Tibial nerve (tissue), 4 donors: ENCODE measurements around the gene ST6GALNAC1. TPM values are rescaled to one million over a fixed set of nuclear protein-coding genes. Genes with fewer than 3 reads are reported as not detected.
"Not testable (repeated sequence)": the region's sequence is repeated elsewhere in the genome, so short reads cannot be mapped to it uniquely, and the experiment has no call there.

Experiments used
- DNase-seq, 2 donors: peaks; one replicate each; pipeline ENCODE4 v3.0.0-alpha.2; 2019; ENCODE audit warnings: low spot score in 2 of 2
- H3K27ac ChIP-seq, 4 donors: fragments of 200-600 bp; sonication (generic) in 3 of 4; one replicate each; pipeline ENCODE4 v1.5.1; 2017 to 2019; ENCODE audit warnings: mild to moderate bottlenecking in 1 of 4
- H3K27me3 ChIP-seq, 2 donors: fragments of 200-600 bp; sonication (generic) in 1 of 2; one replicate each; pipeline versions ENCODE4 v1.5.1 to v1.6.0; 2017 to 2019
- H3K36me3 ChIP-seq, 3 donors: fragments of 200-600 bp; sonication (generic); one replicate each; pipeline ENCODE4 v1.5.1; 2018 to 2019
- H3K4me1 ChIP-seq, 4 donors: fragments of 200-600 bp; sonication (generic) in 3 of 4; one replicate each; pipeline ENCODE4 v1.5.1; 2017 to 2019
- H3K4me3 ChIP-seq, 4 donors: fragments of 200-600 bp; sonication (generic) in 3 of 4; one replicate each; pipeline ENCODE4 v1.5.1; 2017 to 2019; ENCODE audit warnings: mild to moderate bottlenecking in 1 of 4, moderate library complexity in 1 of 4
- H3K9me3 ChIP-seq, 4 donors: fragments of 200-600 bp; sonication (generic) in 3 of 4; one replicate each; pipeline ENCODE4 v1.5.1; 2017 to 2019
- EP300 ChIP-seq, 2 donors: sonication (generic); formaldehyde crosslinking; IDR thresholded peaks; one replicate each; pipeline ENCODE4 v1.6.1; 2017; ENCODE audit warnings: antibody characterized with exemption in 2 of 2, mild to moderate bottlenecking in 1 of 2
- POLR2A ChIP-seq, 2 donors: fragments of 450-650 bp; IDR thresholded peaks; one replicate each; pipeline ENCODE4 v1.6.1; 2017; ENCODE audit warnings: antibody characterized with exemption in 2 of 2, mild to moderate bottlenecking in 2 of 2, moderate library complexity in 2 of 2
- WGBS, 2 donors: methylation state at CpG; one replicate each; pipeline ENCODE4 v1.1.5; 2018; 5-methylcytosine and 5-hydroxymethylcytosine counted together
- total RNA-seq, 4 donors: library from RNA; depleted of rRNA; stranded (reverse); fragments of >200 nt; gene quantifications; one replicate each; pipeline ENCODE4 v1.1.0, GENCODE V29; 2016
- TF ChIP-seq, protein P1 (sequence below), 5 experiments: fragments of 200-600 bp in 3 of 5; fragments of 450-650 bp in 2 of 5; sonication (generic) in 3 of 5; IDR thresholded peaks; one replicate each; pipeline ENCODE4 v1.5.1; 2016 to 2019; ENCODE audit warnings: antibody characterized with exemption in 5 of 5, mild to moderate bottlenecking in 3 of 5, moderate library complexity in 2 of 5

Gene ST6GALNAC1
- total RNA-seq, 4 donors from 2014 or later, result 2.4 to 13.8 (median 7.4) TPM

DNA sequence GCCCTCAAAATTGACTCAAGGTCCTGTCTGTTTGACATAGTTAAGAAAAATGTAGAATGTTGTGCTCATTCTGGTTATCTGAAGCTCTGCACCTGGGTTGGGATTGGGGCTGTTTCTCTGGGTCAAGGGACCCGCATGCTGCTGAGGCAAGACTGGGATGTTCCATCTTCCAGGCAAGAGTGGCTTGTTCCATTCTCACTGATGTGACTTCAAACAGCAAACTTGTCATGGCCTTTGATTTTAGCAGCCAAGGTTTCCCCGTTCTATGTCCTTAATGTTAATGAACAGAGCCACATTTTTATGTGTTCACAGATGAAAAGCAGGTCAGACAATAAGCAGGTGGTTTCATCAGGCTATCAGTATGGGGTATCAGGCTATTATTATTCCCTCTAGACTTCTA is 25.7 kb downstream of the ST6GALNAC1 start:
- Histone ChIP-seq H3K36me3 (peaks cover 0 to 5% (median 0%) of the 10 kb centered on the region in 3 donors), H3K27me3 (no peaks in the 10 kb centered on the region), H3K9me3 (no peaks in the 10 kb centered on the region), H3K4me3 (no peak overlapping the region), H3K27ac (no peak overlapping the region), H3K4me1 (no peaks in the 10 kb centered on the region)
- WGBS, 2 donors, result 76 to 81% methylated on average over 2 of the region's 2 CpGs
- TF ChIP-seq EP300 (IDR thresholded peaks at IDR 0.05), result no peak
- no peak for TF ChIP-seq POLR2A (IDR thresholded peaks at IDR 0.05)
- TF ChIP-seq, protein P1, sequence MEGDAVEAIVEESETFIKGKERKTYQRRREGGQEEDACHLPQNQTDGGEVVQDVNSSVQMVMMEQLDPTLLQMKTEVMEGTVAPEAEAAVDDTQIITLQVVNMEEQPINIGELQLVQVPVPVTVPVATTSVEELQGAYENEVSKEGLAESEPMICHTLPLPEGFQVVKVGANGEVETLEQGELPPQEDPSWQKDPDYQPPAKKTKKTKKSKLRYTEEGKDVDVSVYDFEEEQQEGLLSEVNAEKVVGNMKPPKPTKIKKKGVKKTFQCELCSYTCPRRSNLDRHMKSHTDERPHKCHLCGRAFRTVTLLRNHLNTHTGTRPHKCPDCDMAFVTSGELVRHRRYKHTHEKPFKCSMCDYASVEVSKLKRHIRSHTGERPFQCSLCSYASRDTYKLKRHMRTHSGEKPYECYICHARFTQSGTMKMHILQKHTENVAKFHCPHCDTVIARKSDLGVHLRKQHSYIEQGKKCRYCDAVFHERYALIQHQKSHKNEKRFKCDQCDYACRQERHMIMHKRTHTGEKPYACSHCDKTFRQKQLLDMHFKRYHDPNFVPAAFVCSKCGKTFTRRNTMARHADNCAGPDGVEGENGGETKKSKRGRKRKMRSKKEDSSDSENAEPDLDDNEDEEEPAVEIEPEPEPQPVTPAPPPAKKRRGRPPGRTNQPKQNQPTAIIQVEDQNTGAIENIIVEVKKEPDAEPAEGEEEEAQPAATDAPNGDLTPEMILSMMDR (IDR thresholded peaks at IDR 0.05), result no peak
- no peak for DNase-seq

DNA sequence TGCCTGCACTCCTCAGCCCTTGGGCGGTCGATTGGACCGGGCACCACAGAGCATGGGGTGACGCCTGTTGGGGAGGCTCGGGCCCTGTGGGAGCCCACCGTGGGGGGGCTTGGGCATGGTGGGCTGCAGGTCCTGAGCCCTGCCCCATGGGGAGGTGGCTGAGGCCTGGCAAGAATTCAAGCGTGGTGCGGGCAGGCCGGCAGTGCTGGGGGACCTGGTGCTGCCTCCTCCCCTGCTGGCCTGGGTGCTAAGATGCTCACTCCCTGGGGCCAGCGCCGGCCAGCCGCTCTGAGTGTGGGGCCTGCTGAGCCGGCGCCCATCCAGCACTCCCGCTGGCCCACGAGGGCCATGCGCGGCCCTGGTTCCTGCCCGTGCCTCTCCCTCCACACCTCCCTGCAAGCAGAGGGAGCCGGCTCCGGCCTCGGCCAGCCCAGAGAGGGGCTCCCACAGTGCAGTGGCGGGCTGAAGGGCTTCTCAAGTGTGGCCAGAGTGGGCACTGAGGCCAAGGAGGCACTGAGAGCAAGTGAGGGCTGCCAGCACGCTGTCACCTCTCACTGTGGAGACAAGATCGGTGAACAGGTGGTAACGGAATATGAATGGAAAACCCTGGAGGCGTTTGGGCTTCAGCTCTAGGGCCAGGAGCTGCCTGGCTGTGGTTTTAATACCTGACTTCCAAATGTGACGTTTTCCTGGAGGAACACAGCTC is 28.5 kb downstream of the ST6GALNAC1 start:
- Histone ChIP-seq H3K27me3 (no peaks in the 10 kb centered on the region), H3K4me1 (no peaks in the 10 kb centered on the region), H3K9me3 (no peaks in the 10 kb centered on the region), H3K36me3 (peaks cover 0 to 5% (median 0%) of the 10 kb centered on the region in 3 donors), H3K27ac (no peak overlapping the region), H3K4me3 (no peak overlapping the region)
- TF ChIP-seq POLR2A (IDR thresholded peaks at IDR 0.05) (no peak), EP300 (IDR thresholded peaks at IDR 0.05) (no peak)
- TF ChIP-seq, protein P1 (IDR thresholded peaks at IDR 0.05), result no peak
- no peak for DNase-seq
- 95 to 96% methylated on average over 9 to 12 of the region's 28 CpGs for WGBS, 2 donors

DNA sequence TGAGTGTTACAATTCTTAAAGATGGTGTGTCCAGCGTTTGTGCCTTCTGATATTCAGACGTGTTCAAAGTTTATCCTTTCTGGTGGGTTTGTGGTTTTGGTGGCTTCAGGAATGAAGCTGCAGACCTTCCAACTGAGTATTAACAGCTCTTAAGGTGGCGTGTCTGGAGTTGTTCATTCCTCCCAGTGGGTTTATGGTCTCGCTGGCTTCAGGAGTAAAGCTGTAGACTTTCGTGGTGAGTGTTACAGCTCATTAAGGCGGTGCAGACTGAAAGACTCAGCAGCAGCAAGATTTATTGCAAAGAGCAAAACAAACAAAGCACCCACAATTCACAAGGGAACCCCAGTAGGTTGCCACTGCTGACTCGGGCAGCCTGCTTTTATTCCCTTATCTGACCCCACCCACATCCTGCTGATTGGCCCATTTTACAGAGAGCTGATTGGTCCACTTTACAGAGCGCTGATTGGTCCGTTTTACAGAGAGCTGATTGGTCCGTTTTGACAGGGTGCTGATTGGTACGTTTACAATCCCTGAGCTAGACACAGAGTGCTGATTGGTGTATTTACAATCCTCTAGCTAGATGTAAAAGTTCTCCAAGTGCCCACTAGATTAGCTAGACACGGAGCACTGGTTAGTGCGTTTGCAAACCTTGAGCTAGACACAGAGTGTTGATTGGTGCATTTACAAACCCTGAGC is 29.3 kb downstream of the ST6GALNAC1 start:
- not testable (repeated sequence) for H3K27ac ChIP-seq, H3K4me1 ChIP-seq, H3K4me3 ChIP-seq, H3K9me3 ChIP-seq, H3K27me3 ChIP-seq, H3K36me3 ChIP-seq, DNase-seq
- 73 to 82% methylated on average over 13 of the region's 13 CpGs for WGBS, 2 donors

DNA sequence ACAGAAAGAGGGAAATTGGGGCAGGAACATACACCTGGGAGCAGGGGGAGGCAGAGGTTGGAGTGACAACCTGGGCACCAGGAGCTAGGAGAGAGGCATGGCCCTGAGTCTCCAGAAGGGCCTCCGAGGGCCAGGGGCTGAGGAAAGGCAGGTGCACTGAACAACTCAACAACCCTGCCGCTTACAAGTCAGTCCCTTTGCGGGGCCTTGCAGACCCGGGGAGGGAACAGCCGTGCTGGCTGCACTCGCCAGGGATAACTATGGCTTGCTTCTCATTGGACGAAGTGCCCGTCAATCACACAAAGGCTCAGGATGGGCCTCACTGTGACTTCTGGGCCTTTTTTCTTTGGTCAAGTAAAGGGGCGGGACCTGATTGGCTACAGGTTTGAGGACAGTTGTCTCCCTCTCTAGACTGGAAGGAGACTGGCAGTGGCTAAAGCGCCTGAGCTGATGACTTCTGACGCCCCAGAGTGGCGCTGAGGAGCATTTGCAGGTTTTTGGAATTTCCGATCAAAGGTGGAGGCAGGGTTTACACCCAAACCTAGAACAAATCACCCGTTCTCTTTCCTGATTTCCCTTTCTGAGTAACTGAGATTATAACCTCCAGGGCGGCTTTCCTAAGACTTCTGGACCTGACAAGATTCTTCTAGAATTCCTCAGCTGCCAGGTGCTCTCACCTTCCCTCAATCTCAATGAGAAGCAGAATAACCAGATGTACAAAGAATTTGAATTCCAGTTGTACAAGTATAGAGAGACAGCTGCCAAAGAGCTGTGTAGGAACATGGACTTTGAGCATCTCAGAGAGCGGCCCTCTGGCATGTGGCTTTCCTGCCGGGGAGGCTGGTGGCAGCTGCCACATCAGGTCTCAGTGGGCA is 30.3 kb downstream of the ST6GALNAC1 start:
- Histone ChIP-seq H3K27ac (no peak overlapping the region), H3K4me1 (no peaks in the 10 kb centered on the region), H3K36me3 (peaks cover 0 to 5% (median 0%) of the 10 kb centered on the region in 3 donors), H3K27me3 (no peaks in the 10 kb centered on the region), H3K4me3 (no peak overlapping the region), H3K9me3 (no peaks in the 10 kb centered on the region)
- TF ChIP-seq, protein P1 (IDR thresholded peaks at IDR 0.05), result no peak
- TF ChIP-seq EP300 (IDR thresholded peaks at IDR 0.05) (no peak), POLR2A (IDR thresholded peaks at IDR 0.05) (no peak)
- WGBS, 2 donors, result 75 to 79% methylated on average over 17 of the region's 17 CpGs
- DNase-seq, result no peak

DNA sequence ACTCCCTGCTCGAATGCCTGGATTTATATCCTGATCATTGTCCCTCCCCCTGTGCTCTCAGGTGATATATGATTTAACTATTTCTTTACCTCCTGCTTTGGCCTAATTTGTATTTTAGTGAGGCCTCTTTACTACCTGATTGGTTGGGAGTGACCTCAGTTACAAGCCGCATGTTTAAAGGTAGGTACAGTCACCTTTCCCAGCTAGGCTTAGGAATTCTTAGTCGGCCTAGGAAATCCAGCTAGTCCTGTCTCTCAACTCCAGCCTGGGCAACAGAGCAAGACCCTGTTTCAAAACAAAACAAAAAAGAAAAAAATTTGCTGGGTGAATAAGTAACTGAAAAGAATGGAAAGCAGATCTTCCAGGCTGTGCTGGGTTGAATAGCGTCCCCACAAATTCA is 31.1 kb downstream of the ST6GALNAC1 start:
- H3K9me3 ChIP-seq, result no peaks in the 10 kb centered on the region
- no peaks in the 10 kb centered on the region for H3K4me1 ChIP-seq
- no peaks in the 10 kb centered on the region for H3K27me3 ChIP-seq
- no peak for TF ChIP-seq EP300 (IDR thresholded peaks at IDR 0.05)
- TF ChIP-seq POLR2A (IDR thresholded peaks at IDR 0.05), result no peak
- TF ChIP-seq, protein P1 (IDR thresholded peaks at IDR 0.05), result no peak
- no peak for DNase-seq
- no peak overlapping the region for H3K27ac ChIP-seq
- H3K4me3 ChIP-seq, result no peak overlapping the region
- H3K36me3 ChIP-seq, result peaks cover 0 to 5% (median 0%) of the 10 kb centered on the region in 3 donors
- WGBS, 2 donors, result 72 to 78% methylated on average over 4 of the region's 4 CpGs
